Thyroid gland (tissue), 4 donors: ENCODE measurements around the gene SETBP1. TPM values are rescaled to one million over a fixed set of nuclear protein-coding genes. Genes with fewer than 3 reads are reported as not detected.

ENCODE experiments used
- DNase-seq, 2 donors: peaks; one replicate each; pipeline ENCODE4 v3.0.0-alpha.2; 2019
- H3K27ac ChIP-seq, 3 donors: fragments of 200-600 bp; sonication (generic); 1 replicate in 2 of 3; 2 replicates in 1 of 3; pipeline ENCODE4 v1.5.1; 2016 to 2019; ENCODE audit warnings: mild to moderate bottlenecking in 1 of 3, moderate library complexity in 1 of 3
- H3K27me3 ChIP-seq: fragments of 200-600 bp; sonication (generic); one replicate; pipeline ENCODE4 v1.5.1; 2019
- H3K36me3 ChIP-seq, 2 donors: fragments of 200-600 bp; sonication (generic); one replicate each; pipeline ENCODE4 v1.5.1; 2016 to 2019
- H3K4me1 ChIP-seq, 2 donors: fragments of 200-600 bp; sonication (generic); one replicate each; pipeline ENCODE4 v1.5.1; 2017 to 2019
- H3K4me3 ChIP-seq, 3 donors: fragments of 200-600 bp; sonication (generic); replicated peaks in 1 of 3; 1 replicate in 2 of 3; 2 replicates in 1 of 3; pipeline ENCODE4 v1.5.1; 2016; ENCODE audit warnings: mild to moderate bottlenecking in 1 of 3
- H3K9me3 ChIP-seq: fragments of 200-600 bp; sonication (generic); one replicate; pipeline ENCODE4 v1.5.1; 2017
- CTCF ChIP-seq, 6 experiments: fragments of 200-600 bp in 3 of 6; fragments of 450-650 bp in 3 of 6; sonication (generic) in 3 of 6; IDR thresholded peaks; one replicate each; pipeline ENCODE4 v1.5.1; 2016 to 2019; ENCODE audit warnings: antibody characterized with exemption in 6 of 6, mild to moderate bottlenecking in 2 of 6, inconsistent platforms in 1 of 6, moderate library complexity in 1 of 6
- POLR2A ChIP-seq, 2 donors: fragments of 450-650 bp; IDR thresholded peaks; one replicate each; pipeline ENCODE4 v1.6.1; 2017; ENCODE audit warnings: antibody characterized with exemption in 2 of 2, mild to moderate bottlenecking in 2 of 2, moderate library complexity in 1 of 2
- WGBS, 2 donors: methylation state at CpG; one replicate each; pipeline ENCODE4 v1.1.5; 2017; 5-methylcytosine and 5-hydroxymethylcytosine counted together
- intact Hi-C: fragments of 100-400 bp; cut with DNase I; formaldehyde crosslinking; loops from one replicate; pipeline ENCODE4 v1.15.1; 2023
- total RNA-seq, 4 donors: library from RNA; depleted of rRNA; stranded (reverse); fragments of >200 nt; gene quantifications; one replicate each; pipeline ENCODE4 v1.2.3, GENCODE V29; 2016

The SETBP1 gene
- total RNA-seq, 4 donors from 2014 or later: 32.1 to 72.0 (median 42.0) TPM

GRCh38 chr18:44770641-44771040 lies 90.0 kb downstream of the SETBP1 start:
- no peaks in the 10 kb centered on the region for H3K27me3 ChIP-seq
- H3K4me1 ChIP-seq: peaks cover 3 to 12% of the 10 kb centered on the region in 2 donors
- WGBS, 2 donors: 96% methylated on average over 2 of the region's 2 CpGs
- no peak for DNase-seq
- TF ChIP-seq POLR2A (IDR thresholded peaks at IDR 0.05) (no peak), CTCF (IDR thresholded peaks at IDR 0.05) (no peak)
- no peaks in the 10 kb centered on the region for H3K36me3 ChIP-seq
- H3K9me3 ChIP-seq: no peaks in the 10 kb centered on the region
- no peak overlapping the region for H3K4me3 ChIP-seq
- intact Hi-C loops: no loop called here
- H3K27ac ChIP-seq: no peak overlapping the region

DNA sequence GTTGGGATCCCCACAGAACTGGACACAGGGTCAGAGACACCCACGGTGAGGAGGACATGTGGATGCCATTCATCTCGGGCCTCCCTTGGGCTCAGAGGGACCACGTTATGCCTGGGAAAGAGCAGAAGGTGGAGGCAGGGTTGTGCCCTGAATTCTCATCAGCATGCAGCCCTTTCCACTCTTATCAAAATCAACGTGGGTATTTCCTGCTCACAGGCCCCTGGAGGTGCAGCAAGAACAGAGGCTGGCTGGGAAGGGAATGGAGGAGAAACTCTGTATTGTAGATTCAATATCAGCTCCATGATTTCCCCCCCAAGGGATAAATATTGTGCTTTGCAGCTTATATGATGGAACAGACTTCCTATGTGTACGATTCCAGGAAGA lies 90.9 kb downstream of the SETBP1 start:
- Histone ChIP-seq H3K36me3 (no peaks in the 10 kb centered on the region), H3K27ac (no peak overlapping the region), H3K4me3 (no peak overlapping the region), H3K9me3 (no peaks in the 10 kb centered on the region), H3K4me1 (peaks cover 3 to 12% of the 10 kb centered on the region in 2 donors), H3K27me3 (no peaks in the 10 kb centered on the region)
- no peak for DNase-seq
- intact Hi-C loops: no loop called here
- 71 to 74% methylated on average over 5 of the region's 5 CpGs for WGBS, 2 donors
- TF ChIP-seq CTCF (IDR thresholded peaks at IDR 0.05) (no peak), POLR2A (IDR thresholded peaks at IDR 0.05) (no peak)

GRCh38 chr18:44771956-44772917 lies 91.5 kb downstream of the SETBP1 start:
- 69 to 75% methylated on average over 14 of the region's 14 CpGs for WGBS, 2 donors
- intact Hi-C loops: no loop called here

DNA sequence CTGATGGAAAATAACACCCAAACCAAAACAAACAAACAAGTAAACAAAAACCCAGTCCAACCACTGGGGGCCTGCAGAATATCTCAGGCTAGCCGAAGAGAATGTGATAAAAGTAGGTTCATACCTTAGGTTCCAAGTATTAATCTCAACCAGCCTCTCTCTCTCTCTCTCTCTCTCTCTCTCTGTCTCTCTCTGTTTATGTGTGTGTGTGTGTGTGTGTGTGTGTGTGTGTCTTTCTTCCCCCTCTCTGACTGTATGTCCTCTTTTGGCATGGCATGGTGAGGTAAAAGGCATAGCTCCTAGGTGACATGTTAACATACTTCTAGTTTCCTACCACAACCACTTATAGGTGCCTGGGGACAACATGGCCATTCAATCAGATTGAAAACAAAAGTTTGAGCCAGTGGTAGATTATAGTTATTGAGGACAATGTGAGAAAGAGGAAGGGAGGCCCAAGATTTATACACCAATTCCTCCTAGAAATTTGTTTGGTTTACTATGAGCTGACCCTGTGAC lies 93.0 kb downstream of the SETBP1 start:
- H3K9me3 ChIP-seq: no peaks in the 10 kb centered on the region
- peaks cover 15 to 20% of the 10 kb centered on the region in 2 donors for H3K4me1 ChIP-seq
- H3K27ac ChIP-seq: no peak overlapping the region
- no peaks in the 10 kb centered on the region for H3K27me3 ChIP-seq
- no peak for TF ChIP-seq CTCF (IDR thresholded peaks at IDR 0.05)
- TF ChIP-seq POLR2A (IDR thresholded peaks at IDR 0.05): no peak
- no peaks in the 10 kb centered on the region for H3K36me3 ChIP-seq
- 96 to 100% methylated on average over 1 of the region's 1 CpG for WGBS, 2 donors
- DNase-seq: no peak
- intact Hi-C loops: no loop called here
- no peak overlapping the region for H3K4me3 ChIP-seq

More at GRCh38 chr18:44771956-44772917, 91.5 kb downstream of the SETBP1 start:
- H3K36me3 ChIP-seq: no peaks in the 10 kb centered on the region
- no peak overlapping the region for H3K4me3 ChIP-seq
- peaks cover 3 to 12% of the 10 kb centered on the region in 2 donors for H3K4me1 ChIP-seq
- no peak for DNase-seq
- H3K9me3 ChIP-seq: no peaks in the 10 kb centered on the region
- TF ChIP-seq CTCF (IDR thresholded peaks at IDR 0.05) (no peak), POLR2A (IDR thresholded peaks at IDR 0.05) (no peak)
- H3K27me3 ChIP-seq: no peaks in the 10 kb centered on the region
- peak overlapping the region; percentile 8 to 48 (median 18) for H3K27ac ChIP-seq

- intact Hi-C loops: no loop called here
- Histone ChIP-seq H3K4me3 (no peak overlapping the region), H3K27ac (no peak overlapping the region), H3K27me3 (no peaks in the 10 kb centered on the region), H3K36me3 (no peaks in the 10 kb centered on the region), H3K9me3 (no peaks in the 10 kb centered on the region), H3K4me1 (peaks cover 18 to 20% of the 10 kb centered on the region in 2 donors)
- WGBS, 2 donors: 85 to 88% methylated on average over 3 of the region's 3 CpGs
- DNase-seq: no peak
- TF ChIP-seq CTCF (IDR thresholded peaks at IDR 0.05) (no peak), POLR2A (IDR thresholded peaks at IDR 0.05) (no peak)
Observed at GRCh38 chr18:44774191-44774590, 93.5 kb downstream of the SETBP1 start.
